Measurements from ENCODE around the gene FBXL7.

DNA sequence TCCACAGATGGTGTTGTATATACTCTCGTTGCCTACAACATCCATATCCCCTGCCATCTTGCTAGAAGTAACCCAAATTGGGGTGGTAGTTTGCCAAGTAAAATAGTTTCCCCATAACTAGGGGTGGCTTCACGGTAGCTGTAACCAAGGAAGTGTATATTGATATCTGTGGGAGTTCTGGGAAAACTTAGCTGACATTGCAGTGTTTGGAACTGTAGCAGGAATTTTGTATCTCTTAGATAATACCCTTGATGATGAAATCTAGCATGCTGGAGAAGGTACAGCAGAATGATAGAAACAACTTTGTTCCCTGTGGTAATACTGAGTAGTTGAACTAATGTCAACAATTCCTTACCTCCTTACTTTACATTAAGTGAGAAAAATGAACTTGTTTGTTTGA is 29.8 kb downstream of the FBXL7 start:
- TF ChIP-seq POLR2A (IDR thresholded peaks at IDR 0.05) (no peak), EP300 (IDR thresholded peaks at IDR 0.05) (no peak), POLR2AphosphoS5 (IDR thresholded peaks at IDR 0.05) (no peak)
- TF ChIP-seq, protein P1, sequence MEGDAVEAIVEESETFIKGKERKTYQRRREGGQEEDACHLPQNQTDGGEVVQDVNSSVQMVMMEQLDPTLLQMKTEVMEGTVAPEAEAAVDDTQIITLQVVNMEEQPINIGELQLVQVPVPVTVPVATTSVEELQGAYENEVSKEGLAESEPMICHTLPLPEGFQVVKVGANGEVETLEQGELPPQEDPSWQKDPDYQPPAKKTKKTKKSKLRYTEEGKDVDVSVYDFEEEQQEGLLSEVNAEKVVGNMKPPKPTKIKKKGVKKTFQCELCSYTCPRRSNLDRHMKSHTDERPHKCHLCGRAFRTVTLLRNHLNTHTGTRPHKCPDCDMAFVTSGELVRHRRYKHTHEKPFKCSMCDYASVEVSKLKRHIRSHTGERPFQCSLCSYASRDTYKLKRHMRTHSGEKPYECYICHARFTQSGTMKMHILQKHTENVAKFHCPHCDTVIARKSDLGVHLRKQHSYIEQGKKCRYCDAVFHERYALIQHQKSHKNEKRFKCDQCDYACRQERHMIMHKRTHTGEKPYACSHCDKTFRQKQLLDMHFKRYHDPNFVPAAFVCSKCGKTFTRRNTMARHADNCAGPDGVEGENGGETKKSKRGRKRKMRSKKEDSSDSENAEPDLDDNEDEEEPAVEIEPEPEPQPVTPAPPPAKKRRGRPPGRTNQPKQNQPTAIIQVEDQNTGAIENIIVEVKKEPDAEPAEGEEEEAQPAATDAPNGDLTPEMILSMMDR (IDR thresholded peaks at IDR 0.05): no peak

Data from suprapubic skin (tissue), 4 donors.